HT-29 (cell line): ENCODE data around the gene PHKA1. TPM values are rescaled to one million over a fixed set of nuclear protein-coding genes. Genes with fewer than 3 reads are reported as not detected.
A peak's percentile ranks its signal among the peaks of the same experiment; 100 is the strongest.
"Not testable (repeated sequence)": the region's sequence is repeated elsewhere in the genome, so short reads cannot be mapped to it uniquely, and the experiment has no call there.

Source experiments
- DNase-seq: peaks from one replicate; pipeline ENCODE4 v3.0.0-alpha.2; 2015; ENCODE audit warnings: low spot score
- total RNA-seq: library from RNA; depleted of rRNA; stranded (reverse); fragments of >200 nt; shearing (Covaris generic); gene quantifications from 2 replicates; pipeline ENCODE4 v1.2.3, GENCODE V29; 2014; rRNA removed

Gene PHKA1
- total RNA-seq = 4.8 and 5.9 TPM in 2 replicates

DNA sequence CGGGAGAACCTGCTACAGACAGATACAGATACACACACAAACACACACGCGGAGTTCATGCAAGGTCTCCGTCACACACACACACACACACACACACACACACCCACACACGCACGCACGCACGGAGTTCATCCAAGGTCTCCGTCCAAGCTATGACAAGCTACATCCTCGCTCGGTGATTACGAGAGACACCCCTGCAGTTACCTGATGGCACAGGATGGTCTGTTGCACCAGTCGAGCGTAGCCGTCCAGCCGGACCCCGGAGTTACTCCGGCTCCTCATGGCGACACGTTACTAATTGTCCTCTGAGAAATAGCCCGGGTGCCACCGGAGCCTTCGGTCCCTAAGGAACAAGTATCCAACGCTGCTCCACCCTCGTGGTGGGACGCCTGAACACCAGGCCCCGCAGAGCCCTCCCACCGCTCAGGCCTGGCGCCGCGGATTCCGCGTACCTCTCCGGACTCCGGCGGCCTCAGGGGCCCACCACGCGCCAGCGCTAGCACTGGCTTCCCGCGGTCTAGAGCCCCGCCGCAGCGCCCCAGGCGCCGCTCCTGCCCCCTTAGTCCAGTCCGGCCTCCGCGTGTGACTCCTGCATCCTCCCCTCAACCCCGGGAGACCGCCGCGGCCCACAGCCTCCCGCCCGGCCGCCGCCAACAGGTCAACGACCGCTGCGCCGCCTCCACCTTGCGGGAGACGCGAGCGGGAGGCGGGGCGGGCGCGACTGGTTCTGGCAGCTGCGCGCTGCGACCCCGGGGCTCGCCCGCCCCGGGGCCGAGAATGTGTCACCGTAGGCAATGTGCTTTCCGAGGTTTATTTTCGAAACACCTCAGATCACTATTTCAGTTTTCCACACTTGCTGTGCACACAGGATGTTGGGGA is at the start of gene PHKA1:
PHKA1 (minus strand) TSS at position 708 of the 879 bp plus-strand sequence; CDS start at position 282, 426 bp downstream.
- peak; percentile 53 for DNase-seq

DNA sequence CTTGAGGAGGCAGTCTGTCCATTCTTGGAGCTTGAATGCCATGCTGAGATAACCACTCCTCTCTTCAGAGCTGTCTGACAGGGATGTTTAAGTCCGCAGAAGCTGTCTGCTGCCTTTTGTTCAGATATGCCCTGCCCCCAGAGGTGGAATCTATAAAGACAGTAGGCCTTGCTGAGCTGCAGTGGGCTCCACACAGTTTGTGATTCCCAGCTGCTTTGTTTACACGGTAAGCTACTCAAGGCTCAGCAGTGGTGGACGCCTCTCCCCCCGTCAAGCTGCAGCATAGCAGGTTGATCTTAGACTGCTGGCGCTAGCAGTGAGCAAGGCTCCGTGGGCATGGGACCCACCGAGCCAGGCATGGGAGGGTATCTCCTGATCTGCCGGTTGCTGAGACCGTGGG is 46.3 kb upstream of the PHKA1 start:
- not testable (repeated sequence) for DNase-seq

DNA sequence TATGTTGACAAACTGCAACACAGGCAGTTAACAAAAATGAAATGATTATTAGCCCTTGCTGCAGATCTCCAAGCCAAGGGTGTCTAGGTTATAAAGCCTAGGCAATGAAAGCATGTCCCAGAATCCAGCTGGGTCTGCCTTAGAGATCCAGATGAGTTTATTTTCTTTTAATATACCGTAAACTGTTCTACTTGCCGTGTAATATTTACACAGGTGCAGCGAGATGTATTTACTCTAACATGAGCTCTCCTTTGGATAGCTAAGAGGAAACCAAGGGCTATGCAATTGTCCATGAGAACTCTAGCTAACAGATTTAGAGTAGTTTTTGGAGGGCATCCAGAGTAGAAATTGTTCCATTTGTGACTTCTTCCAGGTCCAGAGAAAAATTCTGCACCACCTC is 34.4 kb upstream of the PHKA1 start:
- not testable (repeated sequence) for DNase-seq

DNA sequence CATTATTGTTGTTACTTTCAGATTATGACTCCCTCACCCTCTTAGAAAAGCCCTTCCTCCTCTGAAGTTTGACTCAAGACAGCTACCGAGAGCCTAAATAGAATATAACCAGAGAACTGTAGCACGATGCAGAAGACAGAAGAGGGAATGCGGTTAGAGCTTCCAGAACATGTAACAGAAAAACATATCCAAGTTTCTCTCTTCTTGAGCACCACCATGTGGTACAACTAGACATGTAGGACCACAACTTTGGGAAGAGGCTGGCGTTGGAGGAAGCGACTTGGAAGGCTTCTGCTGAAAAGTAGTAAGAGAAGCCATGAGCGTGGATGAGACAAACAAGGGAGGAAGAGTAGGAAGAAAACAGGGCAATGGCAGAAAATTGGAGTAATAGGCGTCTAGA is 31.4 kb upstream of the PHKA1 start:
- DNase-seq = not testable (repeated sequence)

DNA sequence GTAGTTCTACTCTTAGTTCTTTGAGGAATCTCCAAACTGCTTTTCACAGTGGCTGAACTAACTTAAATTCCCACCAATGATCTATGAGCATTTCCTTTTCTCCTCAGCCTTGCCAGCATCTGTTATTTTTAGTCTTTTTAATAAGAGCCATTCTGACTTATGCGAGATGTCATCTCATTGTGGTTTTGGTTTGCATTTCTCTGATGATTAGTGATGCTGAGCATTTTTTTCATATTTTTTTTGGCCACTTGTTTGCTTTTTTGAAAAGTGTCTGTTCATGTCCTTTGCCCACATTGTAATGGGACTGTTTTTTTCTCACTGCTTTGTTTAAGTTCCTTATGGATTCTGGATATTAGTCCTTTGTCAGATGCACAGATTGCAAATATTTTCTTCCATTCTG is 21.5 kb upstream of the PHKA1 start:
- DNase-seq = no peak

DNA sequence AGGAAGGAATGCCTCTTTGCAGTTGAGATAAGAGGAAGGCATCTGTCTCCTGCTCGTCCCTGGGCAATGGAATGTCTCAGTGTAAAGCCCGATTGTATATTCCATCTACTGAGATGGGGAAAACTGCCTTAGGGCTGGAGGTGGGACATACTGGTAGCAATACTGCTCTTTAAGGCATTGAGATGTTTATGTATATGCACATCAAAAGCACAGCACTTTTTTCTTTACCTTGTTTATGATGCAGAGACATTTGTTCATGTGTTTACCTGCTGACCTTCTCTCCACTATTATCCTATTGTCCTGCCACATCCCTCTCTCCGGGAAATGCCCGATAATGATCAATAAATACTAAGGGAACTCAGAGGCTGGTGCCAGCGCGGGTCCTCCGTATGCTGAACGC is 19.5 kb upstream of the PHKA1 start:
- not testable (repeated sequence) for DNase-seq

DNA sequence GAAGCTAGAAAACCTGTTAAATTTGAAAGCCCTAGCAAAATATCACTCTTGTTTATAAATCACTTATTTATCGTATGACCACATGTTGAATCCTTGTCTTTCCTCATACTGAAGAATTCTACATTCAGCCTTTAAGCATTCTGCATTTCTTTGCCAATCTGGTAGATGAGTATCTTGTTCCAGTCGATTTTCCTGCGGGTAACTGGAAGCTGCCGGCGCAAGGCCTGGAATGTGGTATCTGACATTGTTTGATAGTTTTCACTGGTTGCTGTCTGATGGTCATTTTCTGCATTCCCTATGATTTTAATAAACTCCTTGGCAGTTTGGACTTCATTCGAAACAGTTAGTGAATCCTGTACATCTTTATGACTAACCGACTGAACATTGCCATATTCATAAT is 13.7 kb upstream of the PHKA1 start:
- DNase-seq = no peak

DNA sequence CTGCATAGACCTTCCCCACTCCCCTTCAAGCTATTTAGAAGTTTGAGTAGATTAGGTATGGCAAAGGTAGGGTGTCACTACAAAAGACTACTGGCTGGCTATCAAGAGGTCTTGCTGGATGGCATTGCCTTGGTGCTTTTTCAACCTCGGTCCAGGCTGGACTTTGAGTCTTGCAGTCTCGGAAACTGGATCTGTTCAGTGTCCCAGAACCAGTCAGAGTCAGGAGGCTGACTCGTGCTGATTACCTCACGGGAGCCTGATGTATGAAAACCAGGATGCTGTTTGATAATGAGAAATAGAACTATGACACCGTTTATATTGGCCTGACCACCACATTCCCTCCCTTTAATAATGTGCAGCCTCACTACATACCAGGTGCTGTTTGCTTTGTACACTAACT is 2.7 kb upstream of the PHKA1 start:
- no peak for DNase-seq

DNA sequence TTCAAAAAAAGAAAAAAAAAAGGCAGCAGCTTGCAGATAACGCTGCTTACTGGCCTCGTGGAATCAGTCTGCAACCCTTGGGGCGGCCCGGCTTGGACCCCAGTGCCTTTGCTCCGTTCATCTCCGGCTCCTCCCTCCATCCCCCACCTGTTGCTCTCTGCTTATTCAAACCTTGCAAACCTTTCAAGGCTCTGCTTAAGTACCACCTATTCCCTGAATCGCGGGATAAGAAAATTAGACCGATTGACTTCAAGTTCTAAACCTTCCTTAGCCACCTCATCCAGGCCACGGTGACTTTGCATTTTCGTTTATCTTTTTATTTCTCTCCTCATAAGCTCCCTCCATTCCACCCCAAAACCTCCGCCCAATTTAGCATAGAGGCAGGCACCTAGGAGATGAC is 1.4 kb upstream of the PHKA1 start:
- no peak for DNase-seq

DNA sequence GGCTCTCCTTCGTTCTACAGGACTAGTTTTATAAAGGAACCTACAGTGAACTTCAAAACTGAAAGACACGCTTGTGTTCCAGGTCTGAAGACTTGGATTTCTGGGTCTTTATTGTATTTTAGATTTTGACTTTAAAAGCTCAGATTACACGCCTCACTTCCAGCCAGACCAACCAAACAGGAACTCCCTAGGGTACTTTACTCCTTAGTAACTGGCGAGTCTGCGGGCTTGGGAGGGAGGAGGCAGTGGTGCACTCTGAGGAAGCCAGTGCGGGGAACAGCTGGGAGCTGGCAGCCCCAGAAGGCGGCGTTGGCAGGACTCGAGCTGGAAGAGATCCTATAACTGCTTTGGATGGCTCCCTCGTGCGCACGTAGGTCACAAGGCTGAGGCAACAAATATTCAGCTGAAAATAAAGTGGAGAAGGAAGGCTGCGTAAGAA is 391 bp upstream of the PHKA1 start:
- DNase-seq = peak; percentile 73

DNA sequence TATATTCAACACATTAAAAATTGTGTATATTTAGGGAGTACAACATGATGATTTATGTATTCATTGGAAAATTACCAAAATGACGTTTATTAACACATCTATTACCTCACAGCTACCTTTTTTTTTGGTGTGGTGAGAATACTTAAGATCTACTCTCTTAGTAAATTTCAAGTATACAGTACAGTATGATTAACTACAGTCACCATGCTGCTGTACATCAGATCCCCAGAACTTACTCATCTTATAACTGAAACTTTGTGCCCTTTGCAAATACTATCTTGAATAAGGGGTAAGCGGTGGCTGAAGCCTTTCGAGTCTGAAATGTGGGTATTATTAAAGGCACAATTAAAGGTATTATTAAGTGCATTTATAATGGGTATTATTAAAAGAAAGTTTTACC is 976 bp downstream of the PHKA1 start:
- DNase-seq = peak; percentile 13

DNA sequence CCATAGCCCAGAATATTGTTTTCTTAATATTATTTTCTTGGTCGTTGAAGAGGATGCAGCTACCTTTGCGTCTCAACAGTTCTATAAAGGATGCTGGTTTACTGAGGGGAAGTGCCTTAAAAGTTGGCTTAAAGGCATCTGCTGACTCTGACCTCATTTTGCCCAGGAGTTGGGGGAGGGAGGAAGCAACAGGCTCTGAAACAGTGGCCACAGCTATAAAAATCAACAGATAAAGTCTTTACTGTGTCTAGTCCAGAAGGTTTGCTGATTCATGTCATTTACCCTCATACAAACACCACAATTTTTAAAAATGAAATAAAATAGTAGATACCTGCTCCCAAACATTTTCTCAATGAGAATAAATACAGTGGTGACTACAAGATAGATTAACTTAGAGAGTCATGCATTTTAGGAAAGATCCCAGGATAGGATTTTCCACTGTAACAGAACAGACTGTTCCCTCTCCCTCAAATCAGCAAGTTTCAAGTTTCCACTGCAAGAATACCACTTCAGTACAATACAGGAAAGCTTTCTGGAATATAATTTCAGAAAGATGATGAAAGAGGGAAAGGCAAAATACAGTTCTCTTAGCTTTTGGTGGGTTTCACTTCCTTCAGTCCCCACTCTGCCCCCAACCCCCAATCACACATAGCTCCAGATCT is 1.9 kb downstream of the PHKA1 start:
- no peak for DNase-seq

DNA sequence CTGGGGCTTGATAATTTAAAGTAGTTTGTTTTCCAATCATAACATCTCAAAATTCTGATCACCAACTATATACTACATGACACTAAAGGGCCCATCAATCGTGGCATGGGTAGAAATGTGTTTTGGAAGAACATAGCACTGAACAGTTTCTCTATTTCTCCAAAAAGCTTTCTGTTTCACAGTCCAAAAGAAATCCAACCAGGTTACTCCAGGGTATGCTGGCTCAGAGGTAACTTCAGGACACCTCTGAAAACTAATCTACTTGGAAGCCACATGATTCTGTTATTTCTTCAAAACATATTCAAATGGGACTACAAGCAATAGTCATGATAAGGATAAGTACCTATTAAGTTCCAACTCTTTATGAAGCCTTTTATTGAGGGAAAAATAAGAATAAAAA is 8.3 kb downstream of the PHKA1 start:
- no peak for DNase-seq

DNA sequence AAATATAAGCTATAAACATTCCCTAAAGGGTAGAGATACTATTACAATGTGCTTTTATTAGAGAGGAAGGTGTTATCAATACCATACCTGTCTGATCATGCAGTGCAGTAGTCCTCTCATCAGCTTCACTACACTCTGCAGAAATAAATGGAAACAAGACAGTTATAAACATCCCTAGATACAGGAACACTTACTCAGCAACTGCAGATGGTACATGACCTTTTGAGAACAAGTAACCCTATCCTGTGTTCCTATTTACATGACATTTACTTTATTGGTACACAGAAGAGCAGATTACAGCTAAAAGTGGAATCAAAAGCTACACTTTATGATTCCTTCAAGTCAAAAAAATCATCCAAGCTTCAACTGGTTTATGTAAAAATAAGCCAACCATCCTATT is 9.0 kb downstream of the PHKA1 start:
- no peak for DNase-seq

DNA sequence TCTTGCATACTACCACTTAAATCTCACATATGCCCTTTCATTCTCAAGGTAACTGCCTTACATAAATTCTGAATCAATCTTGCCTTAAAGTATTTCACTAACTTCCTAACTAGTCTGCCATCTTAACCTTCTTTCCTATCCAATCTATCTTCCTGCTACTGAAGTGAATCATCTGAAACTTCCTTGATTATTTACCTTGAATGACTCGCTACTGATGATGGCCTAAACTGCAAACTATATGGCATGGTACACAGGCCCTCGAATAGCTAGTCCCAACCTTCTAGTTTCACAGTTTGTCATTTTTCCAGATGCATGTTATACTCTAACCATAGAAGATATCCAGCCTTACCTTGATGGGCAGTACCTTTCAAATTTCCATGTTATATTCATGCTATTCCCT is 19.9 kb downstream of the PHKA1 start:
- DNase-seq = no peak

DNA sequence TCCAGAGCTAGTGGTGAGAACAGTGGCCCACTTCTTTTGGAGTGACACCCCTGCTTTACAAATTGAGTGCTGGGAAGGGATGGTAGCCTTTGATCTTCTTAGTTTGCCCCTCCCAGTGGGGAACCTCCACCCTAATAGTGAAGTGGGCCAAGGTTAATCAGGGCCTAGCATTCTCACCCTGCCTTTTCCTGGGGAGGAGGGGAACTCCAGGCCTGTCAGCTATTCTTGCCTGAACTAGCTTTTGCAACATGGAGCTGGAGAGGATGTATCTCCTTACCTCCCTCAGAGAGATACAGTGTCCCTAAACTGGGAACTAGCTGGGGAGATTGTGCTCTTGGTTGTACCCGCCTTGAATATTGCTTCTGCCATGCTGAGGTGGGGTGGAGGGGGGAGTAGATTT is 20.6 kb downstream of the PHKA1 start:
- DNase-seq = no peak

DNA sequence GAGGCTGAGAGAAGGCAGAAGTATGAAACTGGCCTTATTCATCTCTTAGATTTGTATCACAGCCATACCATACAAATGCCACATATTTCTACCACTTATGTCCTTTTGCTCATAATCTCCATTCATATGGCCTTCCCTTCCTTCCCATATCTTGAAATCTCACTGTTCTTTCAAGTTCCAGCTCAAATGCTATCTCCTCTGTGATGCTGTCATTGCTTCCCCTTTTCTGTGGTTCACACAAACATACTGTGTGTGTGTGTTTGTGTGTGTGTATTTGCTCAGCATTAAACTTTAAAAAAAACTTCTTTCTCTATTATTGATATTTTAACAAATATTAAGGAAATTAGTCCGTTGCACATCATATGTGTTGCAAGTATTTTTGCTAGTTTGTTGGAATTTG is 26.7 kb downstream of the PHKA1 start:
- DNase-seq = no peak

DNA sequence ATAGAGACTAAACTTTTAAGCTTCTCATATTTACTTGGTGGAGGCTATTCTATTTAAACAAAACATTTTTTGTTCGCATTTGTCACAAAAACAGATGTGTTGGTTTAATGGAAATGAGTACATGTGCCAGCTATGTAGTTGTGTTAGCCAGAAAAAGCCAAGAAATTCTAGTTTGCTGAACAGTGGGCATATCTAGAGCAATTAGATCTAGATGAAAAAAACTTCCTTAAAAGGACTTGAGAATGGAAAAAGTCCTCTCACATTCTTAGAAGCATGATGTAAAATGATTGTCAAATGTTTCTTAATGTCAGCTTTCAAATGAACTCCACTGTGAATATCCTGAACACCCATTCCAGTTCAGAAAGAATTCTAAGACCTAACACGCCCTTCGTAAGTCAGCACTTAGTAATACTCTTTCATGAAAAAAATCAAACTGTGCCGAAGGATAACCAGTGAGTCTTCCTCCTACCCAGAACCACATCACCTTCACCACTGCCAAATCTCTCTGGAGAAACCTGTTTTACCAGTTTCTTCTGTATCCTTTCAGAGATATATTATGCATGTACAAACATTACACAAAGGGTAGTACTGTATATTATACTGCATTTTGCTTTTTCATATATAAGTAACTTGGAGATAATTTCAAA is 28.2 kb downstream of the PHKA1 start:
- peak; percentile 88 for DNase-seq

DNA sequence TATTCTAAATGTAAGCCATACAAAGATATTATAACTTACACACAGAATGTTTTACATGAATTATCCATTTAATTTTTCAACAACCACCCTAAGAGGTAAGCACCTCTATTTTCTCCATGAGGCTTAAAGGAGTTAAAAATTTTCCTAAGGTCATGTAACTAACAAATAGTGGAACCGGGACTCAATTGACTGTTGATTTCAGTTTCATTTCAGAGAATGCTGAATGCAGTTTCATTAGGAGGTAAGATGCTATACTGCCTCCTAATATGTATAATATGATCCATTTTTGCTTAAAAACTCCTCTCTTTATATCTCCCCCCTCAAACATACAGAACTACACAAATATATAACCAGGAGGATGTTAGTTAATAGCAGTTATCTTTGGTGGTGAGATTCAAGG is 29.1 kb downstream of the PHKA1 start:
- DNase-seq = no peak

DNA sequence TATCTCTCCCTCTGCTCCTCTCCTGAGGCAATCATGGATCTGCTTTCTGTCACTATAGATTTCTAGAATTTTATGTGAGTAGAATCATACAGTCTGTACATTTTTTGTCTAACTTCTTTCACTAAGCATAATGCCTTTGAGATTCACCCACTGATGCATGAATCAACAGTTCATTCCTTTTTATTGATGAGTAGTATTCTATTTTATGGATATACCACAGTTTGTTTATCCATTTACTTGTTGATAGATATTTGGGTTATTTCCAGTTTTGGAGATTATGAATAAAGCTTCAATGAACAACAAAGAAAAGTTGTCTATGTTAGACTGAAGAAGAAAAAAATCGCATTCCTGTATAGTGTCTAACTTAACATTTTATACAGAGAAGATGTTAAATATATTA is 30.5 kb downstream of the PHKA1 start:
- no peak for DNase-seq

DNA sequence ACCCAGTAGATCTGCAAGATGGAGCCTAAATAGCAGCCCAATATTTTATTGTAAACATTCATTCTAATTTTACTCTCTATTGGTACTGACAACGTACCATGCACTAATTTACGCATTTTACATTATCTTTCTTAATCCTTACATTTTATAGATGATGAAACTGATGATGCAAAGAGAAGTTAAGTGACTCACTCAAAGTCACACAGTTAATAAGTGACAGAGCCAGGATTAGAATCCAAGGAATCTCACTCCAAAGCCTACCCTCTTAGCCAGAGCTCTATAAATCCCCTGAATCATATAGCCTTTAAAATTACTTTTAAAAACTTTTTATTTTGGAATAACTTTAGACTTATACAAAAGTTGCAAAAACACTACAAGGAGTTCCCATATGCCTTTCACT is 37.6 kb downstream of the PHKA1 start:
- DNase-seq = no peak

DNA sequence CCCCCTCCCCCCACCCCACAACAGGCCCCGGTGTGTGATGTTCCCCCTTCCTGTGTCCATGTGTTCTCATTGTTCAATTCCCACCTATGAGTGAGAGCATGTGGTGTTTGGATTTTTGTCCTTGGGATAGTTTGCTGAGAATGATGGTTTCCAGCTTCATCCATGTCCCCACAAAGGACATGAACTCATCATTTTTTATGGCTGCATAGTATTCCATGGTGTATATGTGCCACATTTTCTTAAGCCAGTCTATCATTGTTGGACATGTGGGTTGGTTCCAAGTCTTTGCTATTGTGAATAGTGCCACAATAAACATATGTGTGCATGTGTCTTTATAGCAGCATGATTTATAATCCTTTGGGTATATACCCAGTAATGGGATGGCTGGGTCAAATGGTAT is 40.2 kb downstream of the PHKA1 start:
- not testable (repeated sequence) for DNase-seq
